Astrocyte (in vitro differentiated cells and primary cell): ENCODE data around the gene UBE2G1. TPM values are rescaled to one million over a fixed set of nuclear protein-coding genes. Genes with fewer than 3 reads are reported as not detected.

Source experiments
- DNase-seq: peaks from one replicate; pipeline ENCODE4 v3.0.0-alpha.2; 2010; ENCODE audit warnings: low read depth
- FAIRE-seq: peaks from 2 replicates; lab custom pipeline; 2011; peaks lifted over from hg19 to GRCh38; lab: Jason Lieb, UNC
- H2AFZ ChIP-seq: 2 replicates; pipeline ENCODE4 v1.6.0; 2012; ENCODE audit warnings: low read depth, low read length, inconsistent platforms
- H3K27ac ChIP-seq: 2 replicates; pipeline ENCODE4 v1.5.1; 2011; ENCODE audit warnings: low read depth, low read length, inconsistent platforms
- H3K27me3 ChIP-seq: 2 replicates; pipeline ENCODE4 v1.6.0; 2011; ENCODE audit warnings: low read length, inconsistent platforms; ENCODE audit not compliant: insufficient read depth
- H3K36me3 ChIP-seq: 2 replicates; pipeline ENCODE4 v1.5.1; 2011; ENCODE audit warnings: low read length, inconsistent platforms; ENCODE audit not compliant: insufficient read depth
- H3K4me1 ChIP-seq: 2 replicates; pipeline ENCODE4 v1.5.1; 2011; ENCODE audit warnings: low read length, inconsistent platforms; ENCODE audit not compliant: insufficient read depth
- H3K4me2 ChIP-seq: 2 replicates; pipeline ENCODE4 v1.6.0; 2012; ENCODE audit warnings: low read length, inconsistent platforms
- H3K4me3 ChIP-seq: 2 replicates; pipeline ENCODE4 v1.5.1; 2011; ENCODE audit warnings: low read depth, mild to moderate bottlenecking, low read length, inconsistent platforms; ENCODE audit not compliant: insufficient read depth
- H3K79me2 ChIP-seq: 2 replicates; pipeline ENCODE4 v1.6.0; 2012; ENCODE audit warnings: mild to moderate bottlenecking, low read length, inconsistent platforms; ENCODE audit not compliant: insufficient read depth
- H3K9ac ChIP-seq: 2 replicates; pipeline ENCODE4 v1.6.0; 2012; ENCODE audit warnings: mild to moderate bottlenecking, low read length, inconsistent platforms
- H3K9me3 ChIP-seq: 2 replicates; pipeline ENCODE4 v1.5.1; 2012; ENCODE audit warnings: low read depth, mild to moderate bottlenecking, low read length, inconsistent platforms; ENCODE audit not compliant: insufficient read depth
- H4K20me1 ChIP-seq: 2 replicates; pipeline ENCODE4 v1.6.0; 2012; ENCODE audit warnings: low read length, inconsistent platforms; ENCODE audit not compliant: insufficient read depth
- H3K27ac Mint-ChIP-seq: one replicate; pipeline ENCODE4 v1.8.0; 2021; ENCODE audit warnings: mild to moderate bottlenecking, mixed read lengths; ENCODE audit not compliant: unreplicated experiment
- H3K27me3 Mint-ChIP-seq: one replicate; pipeline ENCODE4 v1.8.0; 2021; ENCODE audit warnings: low read depth, mixed read lengths; ENCODE audit not compliant: unreplicated experiment
- H3K36me3 Mint-ChIP-seq: one replicate; pipeline ENCODE4 v1.8.0; 2021; ENCODE audit warnings: low read depth, mixed read lengths; ENCODE audit not compliant: unreplicated experiment
- H3K4me1 Mint-ChIP-seq: one replicate; pipeline ENCODE4 v1.8.0; 2021; ENCODE audit warnings: low read depth, mixed read lengths; ENCODE audit not compliant: unreplicated experiment
- H3K4me3 Mint-ChIP-seq: one replicate; pipeline ENCODE4 v1.8.0; 2021; ENCODE audit warnings: mild to moderate bottlenecking, moderate library complexity, mixed read lengths; ENCODE audit not compliant: unreplicated experiment
- H3K9me3 Mint-ChIP-seq: one replicate; pipeline ENCODE4 v1.8.0; 2021; ENCODE audit warnings: mild to moderate bottlenecking, mixed read lengths; ENCODE audit not compliant: unreplicated experiment
- CTCF ChIP-seq: IDR thresholded peaks from 2 replicates; pipeline ENCODE4 v1.5.1; 2011; ENCODE audit warnings: low read depth, mild to moderate bottlenecking, inconsistent platforms, low read length, moderate library complexity; ENCODE audit not compliant: insufficient read depth
- EZH2 ChIP-seq: IDR thresholded peaks from 2 replicates; pipeline ENCODE4 v1.6.1; 2012; ENCODE audit warnings: mild to moderate bottlenecking, low read length, inconsistent platforms; ENCODE audit not compliant: insufficient read depth
- total RNA-seq: library from RNA; stranded (reverse); gene quantifications from 2 replicates; pipeline ENCODE4 v1.2.1, GENCODE V29; 2021

Gene UBE2G1
- total RNA-seq, 1 donor from 2014 or later, result 123 TPM

DNA sequence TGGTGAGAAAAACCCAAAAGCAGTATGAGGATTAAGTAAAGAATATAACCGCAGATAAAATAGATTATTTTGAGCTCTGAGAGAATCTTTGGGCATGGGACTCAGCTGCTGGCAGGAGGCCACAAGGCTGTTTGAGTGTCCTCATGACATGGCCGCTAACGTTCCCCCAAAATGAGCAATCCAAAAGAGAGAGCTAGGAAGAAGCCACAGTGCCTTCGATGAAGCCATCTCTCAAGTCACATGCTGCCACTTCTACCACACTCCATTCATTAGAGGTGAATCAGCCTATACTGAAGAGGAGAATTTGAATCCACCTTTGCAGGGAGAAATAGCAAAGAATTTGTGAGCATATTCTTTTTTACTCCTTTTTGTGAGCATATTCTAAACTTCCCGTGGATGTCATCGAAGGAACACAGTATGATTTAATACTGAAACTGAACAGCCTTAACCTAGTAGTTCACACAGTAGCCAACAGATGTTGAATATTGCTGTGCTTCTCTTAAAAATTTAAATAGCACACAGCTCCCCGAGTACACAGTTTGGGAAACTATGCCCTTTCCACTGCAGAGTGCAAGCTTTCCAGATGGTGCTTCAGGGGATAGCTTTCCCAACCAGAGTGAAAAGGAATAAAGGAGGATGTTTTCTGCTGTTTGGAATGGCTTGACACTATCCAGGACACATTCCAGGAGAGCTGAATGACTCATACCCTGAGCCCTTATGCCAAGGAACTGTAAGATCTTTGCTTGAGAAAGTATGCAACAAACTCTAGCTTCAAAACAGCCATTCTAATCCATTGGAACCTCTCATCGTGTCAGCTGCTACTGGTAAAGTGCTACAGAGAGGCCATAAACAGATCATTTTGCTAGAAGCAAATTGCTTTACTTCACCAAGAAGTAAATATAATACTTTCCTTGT, 136.6 kb downstream of the UBE2G1 start:
- no peaks in the 10 kb centered on the region for H3K9me3 ChIP-seq
- peak overlapping the region; percentile 56 for H3K9ac ChIP-seq
- peaks cover 9% of the 10 kb centered on the region for H3K36me3 ChIP-seq
- peak; percentile 100 for FAIRE-seq
- H3K27ac ChIP-seq, result peak overlapping the region; percentile 80
- peaks cover 10% of the 10 kb centered on the region for H4K20me1 ChIP-seq
- peaks cover 7% of the 10 kb centered on the region for H3K36me3 Mint-ChIP-seq
- TF ChIP-seq CTCF, result no peak
- no peak overlapping the region for H2AFZ ChIP-seq
- H3K4me1 Mint-ChIP-seq, result peaks cover 45% of the 10 kb centered on the region
- H3K4me1 ChIP-seq, result peaks cover 33% of the 10 kb centered on the region
- no peaks in the 10 kb centered on the region for H3K9me3 Mint-ChIP-seq
- peak overlapping the region; percentile 93 for H3K27ac Mint-ChIP-seq
- H3K4me3 ChIP-seq, result peak overlapping the region; percentile 27
- no peaks in the 10 kb centered on the region for H3K27me3 ChIP-seq
- H3K4me2 ChIP-seq, result peak overlapping the region; percentile 81
- H3K79me2 ChIP-seq, result peaks cover 9% of the 10 kb centered on the region
- no peak overlapping the region for H3K4me3 Mint-ChIP-seq
- peak; percentile 97 for DNase-seq
- no peaks in the 10 kb centered on the region for H3K27me3 Mint-ChIP-seq

DNA sequence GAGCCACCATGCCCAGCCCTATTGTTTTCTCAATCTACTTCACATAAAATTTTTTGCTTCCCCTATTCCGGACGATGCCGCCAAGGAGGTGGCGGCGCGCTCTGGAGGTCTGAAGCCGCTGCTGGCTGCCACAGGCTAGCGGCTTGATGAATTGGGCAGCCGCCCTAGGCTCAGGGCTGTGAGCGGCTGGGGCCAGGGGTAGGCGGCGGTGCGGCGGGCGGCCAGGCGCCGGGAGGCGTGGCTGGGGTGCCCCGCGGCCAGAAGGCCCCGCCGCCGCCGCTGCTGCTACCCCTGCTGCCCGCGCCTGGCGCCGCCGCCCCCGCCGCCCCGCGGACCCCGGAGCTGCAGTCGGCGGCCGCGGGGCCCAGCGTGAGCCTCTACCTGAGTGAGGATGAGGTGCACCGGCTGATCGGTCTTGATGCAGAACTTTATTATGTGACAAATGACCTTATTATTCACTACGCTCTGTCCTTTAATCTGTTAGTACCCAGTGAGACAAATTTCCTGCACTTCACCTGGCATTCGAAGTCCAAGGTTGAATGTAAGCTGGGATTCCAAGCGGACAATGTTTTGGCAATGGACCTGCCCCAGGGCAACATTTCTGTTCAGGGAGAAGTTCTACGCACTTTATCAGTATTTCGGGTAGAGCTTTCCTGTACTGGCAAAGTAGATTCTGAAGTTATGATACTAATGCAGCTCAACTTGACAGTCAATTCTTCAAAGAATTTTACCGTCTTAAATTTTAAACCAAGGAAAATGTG, 144.4 kb downstream of the UBE2G1 start:
- H3K4me2 ChIP-seq, result no peak overlapping the region
- no peaks in the 10 kb centered on the region for H3K27me3 Mint-ChIP-seq
- peaks cover 6% of the 10 kb centered on the region for H4K20me1 ChIP-seq
- no peak overlapping the region for H3K27ac ChIP-seq
- peaks cover 6% of the 10 kb centered on the region for H3K36me3 ChIP-seq
- DNase-seq (no peak), FAIRE-seq (no peak)
- H3K79me2 ChIP-seq, result no peaks in the 10 kb centered on the region
- no peaks in the 10 kb centered on the region for H3K9me3 Mint-ChIP-seq
- peaks cover 15% of the 10 kb centered on the region for H3K36me3 Mint-ChIP-seq
- H3K4me1 ChIP-seq, result no peaks in the 10 kb centered on the region
- no peak overlapping the region for H3K27ac Mint-ChIP-seq
- no peak overlapping the region for H3K4me3 ChIP-seq
- H3K9me3 ChIP-seq, result no peaks in the 10 kb centered on the region
- H3K9ac ChIP-seq, result no peak overlapping the region
- TF ChIP-seq CTCF (no peak), EZH2 (no peak)
- H3K4me3 Mint-ChIP-seq, result no peak overlapping the region
- no peaks in the 10 kb centered on the region for H3K27me3 ChIP-seq
- H2AFZ ChIP-seq, result no peak overlapping the region
- H3K4me1 Mint-ChIP-seq, result peaks cover 5% of the 10 kb centered on the region
